Peyer's patch (tissue), 4 donors: Measurements from ENCODE around the gene OPCML.

Experiments used
- POLR2A ChIP-seq, 2 donors: fragments of 450-650 bp; IDR thresholded peaks; one replicate each; pipeline ENCODE4 v1.5.1; 2017; ENCODE audit warnings: antibody characterized with exemption in 2 of 2, mild to moderate bottlenecking in 2 of 2, moderate library complexity in 2 of 2
- TF ChIP-seq, protein P1 (sequence below), 6 experiments: fragments of 450-650 bp in 4 of 6; fragments of 200-600 bp in 2 of 6; sonication (generic) in 1 of 6; IDR thresholded peaks; one replicate each; pipeline ENCODE4 v1.5.1; 2017 to 2019; ENCODE audit warnings: antibody characterized with exemption in 6 of 6, mild to moderate bottlenecking in 3 of 6, moderate library complexity in 1 of 6

DNA sequence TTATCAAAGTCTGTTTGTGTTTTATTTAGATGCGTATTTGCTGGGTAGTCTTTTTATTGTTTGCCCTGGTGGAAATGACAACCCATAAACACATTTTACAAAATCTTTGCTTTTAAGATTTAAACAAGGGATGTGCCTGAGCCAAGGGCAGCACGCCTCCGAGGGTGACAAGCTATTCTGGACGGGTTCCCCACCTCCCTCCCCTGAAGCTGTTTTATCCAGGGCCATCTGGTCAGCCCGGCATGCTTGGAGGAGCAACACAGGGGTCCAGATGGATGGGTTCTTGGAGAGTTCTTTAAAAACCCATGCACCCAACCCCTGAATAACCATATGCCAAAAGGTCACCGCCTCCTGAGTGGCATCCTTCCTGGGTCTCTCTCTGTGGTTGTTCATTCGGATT is 408.9 kb downstream of the OPCML start:
- TF ChIP-seq, protein P1, sequence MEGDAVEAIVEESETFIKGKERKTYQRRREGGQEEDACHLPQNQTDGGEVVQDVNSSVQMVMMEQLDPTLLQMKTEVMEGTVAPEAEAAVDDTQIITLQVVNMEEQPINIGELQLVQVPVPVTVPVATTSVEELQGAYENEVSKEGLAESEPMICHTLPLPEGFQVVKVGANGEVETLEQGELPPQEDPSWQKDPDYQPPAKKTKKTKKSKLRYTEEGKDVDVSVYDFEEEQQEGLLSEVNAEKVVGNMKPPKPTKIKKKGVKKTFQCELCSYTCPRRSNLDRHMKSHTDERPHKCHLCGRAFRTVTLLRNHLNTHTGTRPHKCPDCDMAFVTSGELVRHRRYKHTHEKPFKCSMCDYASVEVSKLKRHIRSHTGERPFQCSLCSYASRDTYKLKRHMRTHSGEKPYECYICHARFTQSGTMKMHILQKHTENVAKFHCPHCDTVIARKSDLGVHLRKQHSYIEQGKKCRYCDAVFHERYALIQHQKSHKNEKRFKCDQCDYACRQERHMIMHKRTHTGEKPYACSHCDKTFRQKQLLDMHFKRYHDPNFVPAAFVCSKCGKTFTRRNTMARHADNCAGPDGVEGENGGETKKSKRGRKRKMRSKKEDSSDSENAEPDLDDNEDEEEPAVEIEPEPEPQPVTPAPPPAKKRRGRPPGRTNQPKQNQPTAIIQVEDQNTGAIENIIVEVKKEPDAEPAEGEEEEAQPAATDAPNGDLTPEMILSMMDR (IDR thresholded peaks at IDR 0.05) = no peak
- no peak for TF ChIP-seq POLR2A (IDR thresholded peaks at IDR 0.05)
